Prostate gland (tissue), 2 donors: ENCODE results near the gene NKX3-2.

Source experiments
- POLR2AphosphoS5 ChIP-seq: sonication (generic); formaldehyde crosslinking; IDR thresholded peaks from one replicate; pipeline ENCODE4 v1.6.1; 2017; ENCODE audit warnings: antibody characterized with exemption
- TF ChIP-seq, protein P1 (sequence below), 4 experiments: fragments of 200-600 bp in 2 of 4; fragments of 450-650 bp in 2 of 4; sonication (generic) in 2 of 4; IDR thresholded peaks; 1 replicate in 3 of 4; 2 replicates in 1 of 4; pipeline ENCODE4 v1.5.1; 2016 to 2019; ENCODE audit warnings: antibody characterized with exemption in 4 of 4, mild to moderate bottlenecking in 2 of 4, moderate library complexity in 2 of 4

DNA sequence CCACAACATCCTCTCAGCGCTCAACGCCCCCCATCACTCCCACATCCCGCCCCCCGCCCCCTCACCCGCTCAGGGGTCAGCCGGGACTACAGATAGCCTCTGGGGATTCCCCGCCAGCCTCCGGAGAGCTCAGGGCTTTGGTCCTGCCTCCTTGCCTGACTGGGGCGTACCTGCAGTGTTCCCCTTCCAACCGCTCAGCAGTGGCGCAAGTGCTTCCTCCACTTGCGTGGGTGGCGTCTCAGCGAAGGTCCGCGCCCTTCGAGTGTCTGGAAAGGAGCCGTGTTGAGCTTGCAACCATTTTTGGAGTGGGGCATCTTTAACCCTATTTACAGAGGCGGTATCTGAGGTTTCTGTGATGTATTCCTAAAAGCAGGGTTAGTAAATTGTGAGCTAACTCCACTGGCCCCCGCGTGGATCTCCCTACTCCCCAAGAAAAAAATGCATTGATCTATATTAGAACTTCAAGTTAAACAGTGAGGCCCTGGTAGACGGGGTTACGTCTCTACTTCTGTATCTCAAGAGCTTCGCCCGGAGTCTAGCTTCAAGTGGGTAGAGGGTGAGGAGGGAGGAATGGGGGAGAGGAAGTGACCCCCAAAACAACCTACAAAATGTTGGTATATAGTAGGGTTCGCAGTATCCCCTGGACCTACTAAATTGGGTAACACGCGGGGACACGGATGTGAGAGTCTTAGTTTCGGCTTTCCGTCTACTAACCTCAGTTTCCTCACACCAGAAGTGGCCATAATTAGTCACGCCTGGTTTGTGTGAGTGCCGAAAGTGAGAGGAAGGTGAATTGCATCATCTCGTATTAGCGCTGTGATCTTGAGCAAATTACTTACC, 16.1 kb downstream of the NKX3-2 start:
- TF ChIP-seq POLR2AphosphoS5, result no peak
- TF ChIP-seq, protein P1, sequence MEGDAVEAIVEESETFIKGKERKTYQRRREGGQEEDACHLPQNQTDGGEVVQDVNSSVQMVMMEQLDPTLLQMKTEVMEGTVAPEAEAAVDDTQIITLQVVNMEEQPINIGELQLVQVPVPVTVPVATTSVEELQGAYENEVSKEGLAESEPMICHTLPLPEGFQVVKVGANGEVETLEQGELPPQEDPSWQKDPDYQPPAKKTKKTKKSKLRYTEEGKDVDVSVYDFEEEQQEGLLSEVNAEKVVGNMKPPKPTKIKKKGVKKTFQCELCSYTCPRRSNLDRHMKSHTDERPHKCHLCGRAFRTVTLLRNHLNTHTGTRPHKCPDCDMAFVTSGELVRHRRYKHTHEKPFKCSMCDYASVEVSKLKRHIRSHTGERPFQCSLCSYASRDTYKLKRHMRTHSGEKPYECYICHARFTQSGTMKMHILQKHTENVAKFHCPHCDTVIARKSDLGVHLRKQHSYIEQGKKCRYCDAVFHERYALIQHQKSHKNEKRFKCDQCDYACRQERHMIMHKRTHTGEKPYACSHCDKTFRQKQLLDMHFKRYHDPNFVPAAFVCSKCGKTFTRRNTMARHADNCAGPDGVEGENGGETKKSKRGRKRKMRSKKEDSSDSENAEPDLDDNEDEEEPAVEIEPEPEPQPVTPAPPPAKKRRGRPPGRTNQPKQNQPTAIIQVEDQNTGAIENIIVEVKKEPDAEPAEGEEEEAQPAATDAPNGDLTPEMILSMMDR (IDR thresholded peaks at IDR 0.05), result no peak
